Karpas-422 (cell line): ENCODE data around the gene CHST8. TPM values are rescaled to one million over a fixed set of nuclear protein-coding genes. Genes with fewer than 3 reads are reported as not detected.

Experiments
- DNase-seq: peaks from one replicate; pipeline ENCODE4 v3.0.0-alpha.2; 2015
- H2AFZ ChIP-seq: fragments of 200-600 bp; sonication (generic); 2 replicates; pipeline ENCODE4 v1.6.1; 2014; ENCODE audit warnings: antibody characterized with exemption, low read length, mixed read lengths
- H3K27ac ChIP-seq: fragments of 200-600 bp; sonication (generic); 2 replicates; pipeline ENCODE4 v1.5.1; 2014; ENCODE audit warnings: mild to moderate bottlenecking, low read length, moderate library complexity
- H3K27me3 ChIP-seq: fragments of 200-600 bp; sonication (generic); 2 replicates; pipeline ENCODE4 v1.6.1; 2014; ENCODE audit warnings: low read length, mixed read lengths
- H3K36me3 ChIP-seq: fragments of 200-600 bp; sonication (generic); 2 replicates; pipeline ENCODE4 v1.6.1; 2014; ENCODE audit warnings: low read length, mixed read lengths; ENCODE audit not compliant: insufficient read depth
- H3K4me1 ChIP-seq: fragments of 200-600 bp; sonication (generic); 2 replicates; pipeline ENCODE4 v1.6.1; 2014; ENCODE audit warnings: mild to moderate bottlenecking, low read length, mixed read lengths
- H3K4me2 ChIP-seq: fragments of 200-600 bp; sonication (generic); 2 replicates; pipeline ENCODE4 v1.6.1; 2014; ENCODE audit warnings: low read length, low read depth, mild to moderate bottlenecking; ENCODE audit not compliant: poor library complexity, severe bottlenecking
- H3K4me3 ChIP-seq: fragments of 200-600 bp; sonication (generic); 2 replicates; pipeline ENCODE4 v1.5.1; 2014; ENCODE audit warnings: mild to moderate bottlenecking, antibody characterized with exemption, low read length, mixed read lengths
- H3K79me2 ChIP-seq: fragments of 200-600 bp; sonication (generic); 2 replicates; pipeline ENCODE4 v1.6.1; 2014; ENCODE audit warnings: mild to moderate bottlenecking, low read length, mixed read lengths
- H3K9ac ChIP-seq: fragments of 200-600 bp; sonication (generic); 2 replicates; pipeline ENCODE4 v1.6.0; 2014; ENCODE audit warnings: low read length
- H3K9me2 ChIP-seq: fragments of 200-600 bp; sonication (generic), shearing (Covaris generic); replicated peaks from 2 replicates; pipeline ENCODE4 v1.6.0; 2014; ENCODE audit warnings: mild to moderate bottlenecking, low read length, moderate library complexity; ENCODE audit not compliant: insufficient read depth
- H3K9me3 ChIP-seq: fragments of 300-700, 200-600 bp; sonication (generic); 2 replicates; pipeline ENCODE4 v1.6.1; 2014; ENCODE audit warnings: low read length, mixed read lengths
- H4K20me1 ChIP-seq: fragments of 200-600 bp; sonication (generic); 2 replicates; pipeline ENCODE4 v1.6.1; 2014; ENCODE audit warnings: mild to moderate bottlenecking, antibody characterized with exemption, low read length, low read depth; ENCODE audit not compliant: insufficient read depth
- total RNA-seq: library from RNA; depleted of rRNA; stranded (reverse); fragments of >200 nt; shearing (Covaris generic); gene quantifications from 2 replicates; pipeline ENCODE4 v1.2.3, GENCODE V29; 2014; ENCODE audit warnings: low replicate concordance

Gene CHST8
- total RNA-seq, 1 experiment from 2014 or later, result not detected

GRCh38 chr19:33684538-33685232 is 62.9 kb downstream of the CHST8 start:
- Histone ChIP-seq H2AFZ (no peak overlapping the region), H3K9me2 (no peaks in the 10 kb centered on the region), H3K4me2 (no peak overlapping the region), H3K9ac (no peak overlapping the region), H3K4me1 (no peaks in the 10 kb centered on the region), H3K4me3 (no peak overlapping the region), H3K27ac (no peak overlapping the region), H3K36me3 (no peaks in the 10 kb centered on the region), H3K9me3 (no peaks in the 10 kb centered on the region), H4K20me1 (no peaks in the 10 kb centered on the region), H3K79me2 (no peaks in the 10 kb centered on the region), H3K27me3 (no peaks in the 10 kb centered on the region)
- DNase-seq, result no peak

- Histone ChIP-seq H3K4me2 (no peak overlapping the region), H3K4me1 (no peaks in the 10 kb centered on the region), H4K20me1 (no peaks in the 10 kb centered on the region), H3K79me2 (no peaks in the 10 kb centered on the region), H3K9me2 (no peaks in the 10 kb centered on the region), H3K36me3 (no peaks in the 10 kb centered on the region), H3K27me3 (no peaks in the 10 kb centered on the region), H3K27ac (no peak overlapping the region), H3K9me3 (no peaks in the 10 kb centered on the region), H3K4me3 (no peak overlapping the region), H3K9ac (no peak overlapping the region), H2AFZ (no peak overlapping the region)
- DNase-seq, result no peak
Measured at GRCh38 chr19:33685541-33685940, 63.8 kb downstream of the CHST8 start.

GRCh38 chr19:33686262-33686661 is 64.5 kb downstream of the CHST8 start:
- H3K36me3 ChIP-seq, result no peaks in the 10 kb centered on the region
- H3K4me2 ChIP-seq, result no peak overlapping the region
- H3K4me3 ChIP-seq, result no peak overlapping the region
- no peaks in the 10 kb centered on the region for H4K20me1 ChIP-seq
- H3K27me3 ChIP-seq, result no peaks in the 10 kb centered on the region
- no peak for DNase-seq
- H3K9me3 ChIP-seq, result no peaks in the 10 kb centered on the region
- H3K9ac ChIP-seq, result no peak overlapping the region
- H2AFZ ChIP-seq, result no peak overlapping the region
- no peak overlapping the region for H3K27ac ChIP-seq
- H3K79me2 ChIP-seq, result no peaks in the 10 kb centered on the region
- no peaks in the 10 kb centered on the region for H3K9me2 ChIP-seq
- no peaks in the 10 kb centered on the region for H3K4me1 ChIP-seq

GRCh38 chr19:33686687-33687480 is 65.1 kb downstream of the CHST8 start:
- Histone ChIP-seq H4K20me1 (no peaks in the 10 kb centered on the region), H3K9me2 (no peaks in the 10 kb centered on the region), H3K36me3 (no peaks in the 10 kb centered on the region), H3K4me1 (no peaks in the 10 kb centered on the region), H3K4me3 (no peak overlapping the region), H3K27me3 (no peaks in the 10 kb centered on the region), H3K79me2 (no peaks in the 10 kb centered on the region), H3K4me2 (no peak overlapping the region), H3K9ac (no peak overlapping the region), H2AFZ (no peak overlapping the region), H3K9me3 (no peaks in the 10 kb centered on the region), H3K27ac (no peak overlapping the region)
- DNase-seq, result no peak

GRCh38 chr19:33687481-33688170 is 65.9 kb downstream of the CHST8 start:
- Histone ChIP-seq H3K79me2 (no peaks in the 10 kb centered on the region), H3K4me3 (no peak overlapping the region), H3K4me2 (no peak overlapping the region), H3K9me3 (no peaks in the 10 kb centered on the region), H4K20me1 (no peaks in the 10 kb centered on the region), H3K9ac (no peak overlapping the region), H3K4me1 (no peaks in the 10 kb centered on the region), H2AFZ (no peak overlapping the region), H3K27me3 (no peaks in the 10 kb centered on the region), H3K36me3 (no peaks in the 10 kb centered on the region), H3K27ac (no peak overlapping the region), H3K9me2 (no peaks in the 10 kb centered on the region)
- no peak for DNase-seq

GRCh38 chr19:33688171-33688992 is 66.6 kb downstream of the CHST8 start:
- H3K27me3 ChIP-seq, result no peaks in the 10 kb centered on the region
- H3K4me2 ChIP-seq, result no peak overlapping the region

GRCh38 chr19:33689138-33689746 is 67.5 kb downstream of the CHST8 start:
- Histone ChIP-seq H3K79me2 (no peaks in the 10 kb centered on the region), H3K9ac (no peak overlapping the region), H3K9me2 (no peaks in the 10 kb centered on the region), H3K27ac (no peak overlapping the region), H3K4me1 (no peaks in the 10 kb centered on the region), H3K9me3 (no peaks in the 10 kb centered on the region), H2AFZ (no peak overlapping the region), H3K4me2 (no peak overlapping the region), H3K36me3 (no peaks in the 10 kb centered on the region), H3K27me3 (no peaks in the 10 kb centered on the region), H4K20me1 (no peaks in the 10 kb centered on the region), H3K4me3 (no peak overlapping the region)
- DNase-seq, result no peak

More at GRCh38 chr19:33688171-33688992, 66.6 kb downstream of the CHST8 start:
- Histone ChIP-seq H3K4me3 (no peak overlapping the region), H3K9me2 (no peaks in the 10 kb centered on the region), H3K27ac (no peak overlapping the region), H3K79me2 (no peaks in the 10 kb centered on the region), H3K4me1 (no peaks in the 10 kb centered on the region), H4K20me1 (no peaks in the 10 kb centered on the region), H3K9me3 (no peaks in the 10 kb centered on the region), H3K9ac (no peak overlapping the region), H2AFZ (no peak overlapping the region), H3K36me3 (no peaks in the 10 kb centered on the region)
- DNase-seq, result no peak
